Tibial nerve (tissue), 4 donors: ENCODE measurements around the gene PIGQ.

Experiments used
- EP300 ChIP-seq, 2 donors: sonication (generic); formaldehyde crosslinking; IDR thresholded peaks; one replicate each; pipeline ENCODE4 v1.6.1; 2017; ENCODE audit warnings: antibody characterized with exemption in 2 of 2, mild to moderate bottlenecking in 1 of 2
- POLR2A ChIP-seq, 2 donors: fragments of 450-650 bp; IDR thresholded peaks; one replicate each; pipeline ENCODE4 v1.6.1; 2017; ENCODE audit warnings: antibody characterized with exemption in 2 of 2, mild to moderate bottlenecking in 2 of 2, moderate library complexity in 2 of 2
- TF ChIP-seq, protein P1 (sequence below), 5 experiments: fragments of 200-600 bp in 3 of 5; fragments of 450-650 bp in 2 of 5; sonication (generic) in 3 of 5; IDR thresholded peaks; one replicate each; pipeline ENCODE4 v1.5.1; 2016 to 2019; ENCODE audit warnings: antibody characterized with exemption in 5 of 5, mild to moderate bottlenecking in 3 of 5, moderate library complexity in 2 of 5

DNA sequence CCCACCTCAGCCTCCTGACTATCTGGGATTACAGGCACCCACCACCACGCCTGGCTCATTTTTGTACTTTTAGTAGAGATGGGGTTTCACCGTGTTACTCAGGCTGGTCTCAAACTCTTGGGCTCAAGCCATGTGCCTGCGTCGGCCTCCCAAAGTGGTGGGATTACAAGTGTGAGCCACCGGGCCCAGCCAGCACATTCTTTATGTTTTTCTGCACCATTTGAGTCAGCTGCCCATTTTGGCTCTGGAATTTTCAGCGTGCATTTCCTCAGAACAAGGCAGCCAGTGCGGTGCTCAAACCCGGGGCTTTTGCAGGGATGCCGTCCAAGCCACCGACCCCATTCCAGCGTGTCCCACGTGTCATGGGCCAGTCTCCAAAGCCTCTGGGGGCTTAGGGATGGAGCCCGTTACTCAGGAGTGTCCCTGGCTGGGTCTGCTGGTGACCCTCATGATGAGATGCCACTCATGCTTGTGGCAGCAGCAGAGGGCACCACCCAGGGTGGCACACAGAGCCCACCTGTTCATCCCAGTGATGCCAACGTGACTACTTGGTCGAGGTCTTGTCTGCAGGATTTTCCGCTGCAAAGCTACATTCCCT, 16.4 kb downstream of the PIGQ start:
- TF ChIP-seq, protein P1, sequence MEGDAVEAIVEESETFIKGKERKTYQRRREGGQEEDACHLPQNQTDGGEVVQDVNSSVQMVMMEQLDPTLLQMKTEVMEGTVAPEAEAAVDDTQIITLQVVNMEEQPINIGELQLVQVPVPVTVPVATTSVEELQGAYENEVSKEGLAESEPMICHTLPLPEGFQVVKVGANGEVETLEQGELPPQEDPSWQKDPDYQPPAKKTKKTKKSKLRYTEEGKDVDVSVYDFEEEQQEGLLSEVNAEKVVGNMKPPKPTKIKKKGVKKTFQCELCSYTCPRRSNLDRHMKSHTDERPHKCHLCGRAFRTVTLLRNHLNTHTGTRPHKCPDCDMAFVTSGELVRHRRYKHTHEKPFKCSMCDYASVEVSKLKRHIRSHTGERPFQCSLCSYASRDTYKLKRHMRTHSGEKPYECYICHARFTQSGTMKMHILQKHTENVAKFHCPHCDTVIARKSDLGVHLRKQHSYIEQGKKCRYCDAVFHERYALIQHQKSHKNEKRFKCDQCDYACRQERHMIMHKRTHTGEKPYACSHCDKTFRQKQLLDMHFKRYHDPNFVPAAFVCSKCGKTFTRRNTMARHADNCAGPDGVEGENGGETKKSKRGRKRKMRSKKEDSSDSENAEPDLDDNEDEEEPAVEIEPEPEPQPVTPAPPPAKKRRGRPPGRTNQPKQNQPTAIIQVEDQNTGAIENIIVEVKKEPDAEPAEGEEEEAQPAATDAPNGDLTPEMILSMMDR (IDR thresholded peaks at IDR 0.05): no peak
- TF ChIP-seq POLR2A (IDR thresholded peaks at IDR 0.05) (no peak), EP300 (IDR thresholded peaks at IDR 0.05) (no peak)
